Middle frontal gyrus (tissue), 1 donor: Measurements from ENCODE around the gene BCDIN3D.
"Not testable (repeated sequence)": the region's sequence is repeated elsewhere in the genome, so short reads cannot be mapped to it uniquely, and the experiment has no call there.

Experiments
- DNase-seq: peaks from one replicate; pipeline ENCODE4 v3.0.0-alpha.2; 2015; ENCODE audit warnings: low spot score; ENCODE audit errors: extremely low spot score

Gene BCDIN3D, protein sequence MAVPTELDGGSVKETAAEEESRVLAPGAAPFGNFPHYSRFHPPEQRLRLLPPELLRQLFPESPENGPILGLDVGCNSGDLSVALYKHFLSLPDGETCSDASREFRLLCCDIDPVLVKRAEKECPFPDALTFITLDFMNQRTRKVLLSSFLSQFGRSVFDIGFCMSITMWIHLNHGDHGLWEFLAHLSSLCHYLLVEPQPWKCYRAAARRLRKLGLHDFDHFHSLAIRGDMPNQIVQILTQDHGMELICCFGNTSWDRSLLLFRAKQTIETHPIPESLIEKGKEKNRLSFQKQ

DNA sequence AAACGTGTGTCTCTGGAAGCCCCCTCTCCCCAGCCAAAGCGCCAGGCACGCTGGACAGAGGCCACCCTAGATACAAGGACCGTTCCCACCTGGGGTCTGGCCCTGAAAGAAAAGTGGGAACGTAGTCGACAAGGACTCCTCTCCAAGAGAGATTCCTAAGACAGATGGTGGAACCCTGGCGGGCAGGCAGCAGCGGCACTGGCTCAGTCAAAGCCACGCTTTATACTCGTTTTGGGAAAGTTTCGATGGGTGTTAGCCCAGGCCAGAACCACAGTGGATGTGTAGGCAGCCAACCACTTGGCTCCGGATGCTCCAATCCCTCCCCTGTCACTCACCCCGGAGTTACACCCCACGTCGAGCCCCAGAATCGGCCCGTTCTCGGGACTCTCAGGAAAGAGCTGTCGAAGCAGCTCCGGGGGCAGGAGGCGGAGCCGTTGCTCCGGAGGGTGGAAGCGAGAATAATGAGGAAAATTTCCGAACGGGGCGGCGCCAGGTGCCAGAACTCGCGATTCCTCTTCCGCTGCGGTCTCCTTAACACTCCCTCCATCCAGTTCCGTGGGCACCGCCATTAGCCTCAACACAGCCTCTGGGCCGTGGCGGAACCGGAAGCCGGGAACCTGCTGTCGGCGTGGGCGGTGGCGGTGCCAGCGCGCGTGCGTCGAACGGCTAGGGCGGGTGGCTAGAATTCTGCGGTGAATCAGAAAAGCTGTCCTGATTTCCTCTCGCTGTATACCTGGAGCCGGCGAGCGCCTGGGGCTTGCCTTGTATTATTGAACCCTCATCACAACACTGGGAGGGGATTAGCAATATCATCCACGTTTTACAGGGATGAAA, at the start of gene BCDIN3D:
Gene BCDIN3D (minus strand): TSS at position 588 of the 834 bp plus-strand sequence. CDS start 19 bp downstream, at position 569.
- peak; percentile 90 for DNase-seq

DNA sequence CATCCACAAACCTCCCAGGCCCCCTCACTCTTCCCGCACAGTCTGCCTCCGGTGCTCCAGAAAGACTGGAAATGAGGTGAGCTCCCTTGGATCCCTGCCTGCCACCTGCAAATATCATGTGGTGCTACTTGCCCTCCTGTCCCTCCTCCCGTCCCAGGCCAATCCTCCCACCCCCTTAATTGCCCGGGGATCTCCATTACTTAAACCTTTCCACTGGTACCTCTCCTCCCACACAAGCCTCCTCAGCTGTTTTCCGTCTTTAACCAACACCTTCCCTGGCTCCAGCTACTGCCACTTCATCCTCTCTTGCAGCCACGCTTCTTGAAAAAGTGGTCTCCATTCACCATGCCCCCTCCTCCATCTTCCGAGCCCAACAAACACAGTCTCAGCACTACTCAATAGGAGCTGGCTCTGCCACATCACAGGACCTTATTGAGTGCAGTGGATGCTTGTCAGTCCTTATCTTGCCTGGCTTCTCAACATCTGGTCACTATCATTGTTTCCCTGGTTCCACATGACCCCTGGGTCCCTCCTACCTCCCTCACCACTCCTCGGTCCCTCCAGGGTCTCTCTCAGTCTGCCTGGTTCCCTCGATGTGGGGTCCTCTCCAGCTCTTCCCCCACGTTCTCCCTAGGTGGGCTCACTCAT, 49.3 kb upstream of the BCDIN3D start:
- no peak for DNase-seq

DNA sequence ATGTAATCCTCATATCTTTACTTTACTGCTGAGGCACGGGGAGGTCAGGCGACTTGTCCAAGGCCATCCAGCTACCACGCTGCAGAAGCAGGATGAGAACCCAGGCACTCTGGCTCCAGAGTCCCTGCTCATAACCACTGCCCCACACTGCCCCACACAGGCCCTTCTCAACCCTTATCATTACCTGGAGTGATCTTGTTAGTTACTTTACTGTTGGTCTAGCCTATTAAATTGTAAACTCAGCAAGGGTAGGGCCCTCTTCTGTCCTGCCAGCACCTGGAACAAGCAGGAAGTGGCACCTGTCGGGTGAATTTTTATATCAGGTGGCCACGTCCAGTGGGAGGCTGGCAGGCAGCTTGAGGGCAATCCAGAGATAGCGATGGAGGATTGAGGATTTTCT, 48.6 kb upstream of the BCDIN3D start:
- DNase-seq, result no peak

DNA sequence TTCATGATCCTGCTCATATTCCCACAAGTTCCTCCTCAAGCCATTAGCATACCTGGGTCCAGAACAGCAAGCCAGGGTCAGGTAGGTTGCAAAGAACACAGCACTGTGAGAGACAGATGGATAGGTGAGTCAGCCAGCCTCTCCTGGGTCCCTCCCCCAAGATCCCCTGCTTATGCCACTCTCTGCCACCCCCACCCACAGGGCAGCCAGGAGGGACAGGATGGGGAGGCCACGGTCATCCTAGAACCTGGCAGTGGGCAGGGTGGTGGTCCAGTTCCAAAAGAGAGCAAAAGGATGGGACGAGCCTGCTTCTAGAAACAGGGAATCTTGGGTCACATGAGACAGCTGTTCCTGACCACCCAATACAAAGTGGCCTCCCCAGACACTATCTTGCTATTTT, 48.1 kb upstream of the BCDIN3D start:
- no peak for DNase-seq

DNA sequence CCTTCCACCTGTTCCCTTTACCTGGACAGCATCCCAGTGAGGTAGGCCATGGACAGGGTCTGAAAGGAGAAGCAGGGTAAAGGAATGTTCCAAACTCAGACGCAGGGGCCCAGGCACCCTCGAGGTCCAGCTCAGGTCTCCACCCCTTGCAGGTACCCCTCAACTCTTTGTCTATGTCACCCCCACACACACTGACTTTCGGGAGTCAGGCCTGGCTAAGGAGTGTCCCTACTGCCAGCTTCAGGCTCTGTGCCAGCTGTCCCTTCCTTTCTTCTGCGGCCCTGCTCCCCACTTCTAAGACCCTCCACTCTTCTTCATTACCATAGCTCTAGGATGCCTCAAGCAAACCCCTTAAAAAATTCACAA, 47.2 kb upstream of the BCDIN3D start:
- no peak for DNase-seq

DNA sequence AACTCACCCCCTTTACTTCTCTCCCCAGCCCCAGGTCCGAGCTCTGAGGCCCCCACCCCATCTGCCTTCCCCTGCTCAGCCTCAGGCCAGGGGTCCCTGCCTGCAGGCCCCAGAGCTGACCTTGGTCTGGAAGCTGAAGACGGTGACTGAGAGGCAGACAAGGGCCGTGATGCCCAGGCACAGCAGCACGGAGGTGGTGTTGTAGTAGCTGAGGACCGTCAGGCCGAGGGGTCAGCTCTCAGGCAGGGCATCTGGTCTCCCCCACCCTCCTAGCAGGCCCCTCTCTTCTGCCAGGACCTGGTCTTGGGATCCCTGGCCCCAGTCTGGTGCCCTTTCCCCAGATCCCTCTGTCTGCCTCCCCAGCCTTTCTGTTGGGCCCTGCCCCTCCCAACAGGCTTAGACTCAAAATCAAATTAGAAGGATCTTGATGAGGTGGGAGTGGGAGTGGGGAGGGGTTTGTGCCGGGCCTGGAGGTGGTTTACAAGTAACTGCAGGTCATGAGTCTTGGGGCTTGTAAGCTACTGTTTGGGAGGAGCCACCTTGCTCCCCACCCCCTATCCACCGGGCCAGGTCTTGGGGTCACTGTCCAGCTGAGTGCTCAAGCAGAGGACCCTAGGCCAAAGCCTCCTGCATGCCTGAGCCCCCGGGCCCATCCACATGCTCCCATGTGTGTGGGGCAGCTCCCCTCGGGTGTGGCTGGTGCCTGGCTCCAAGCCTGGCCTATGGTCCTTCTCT, 46.6 kb upstream of the BCDIN3D start:
- DNase-seq, result no peak

DNA sequence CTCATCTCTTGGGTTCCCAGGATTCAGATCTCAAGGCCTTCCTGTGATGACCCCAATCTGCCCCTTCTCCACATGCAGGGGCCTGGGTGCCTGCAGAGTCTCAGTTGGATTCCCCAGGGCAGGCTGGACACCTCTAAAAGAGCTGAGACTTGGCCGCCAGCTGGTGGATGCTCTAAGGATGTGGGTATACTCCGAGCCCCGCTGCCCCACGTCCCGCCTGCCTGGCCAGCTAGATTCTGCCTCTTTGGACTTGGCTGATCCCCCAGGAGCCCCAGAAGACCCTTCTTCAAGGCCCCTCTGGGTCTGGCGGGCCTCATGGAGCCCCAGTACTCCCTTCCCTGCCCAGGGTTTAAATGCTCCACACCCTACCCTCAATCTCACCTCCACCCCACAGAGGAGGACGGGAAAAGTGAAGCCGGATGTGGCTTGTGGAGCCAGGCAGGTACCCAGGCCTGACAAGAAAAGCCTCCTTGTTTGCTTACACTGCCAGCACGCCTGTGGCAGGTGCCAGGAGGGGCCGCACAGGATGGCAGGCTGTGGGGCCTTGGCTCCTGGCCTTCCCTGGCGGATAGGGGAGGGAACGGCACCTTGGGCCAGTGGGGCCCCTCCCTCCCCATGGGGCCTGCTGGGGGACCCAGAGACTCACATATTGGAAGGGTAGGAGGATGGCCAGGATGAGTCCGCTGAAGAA, 45.7 kb upstream of the BCDIN3D start:
- DNase-seq, result no peak

DNA sequence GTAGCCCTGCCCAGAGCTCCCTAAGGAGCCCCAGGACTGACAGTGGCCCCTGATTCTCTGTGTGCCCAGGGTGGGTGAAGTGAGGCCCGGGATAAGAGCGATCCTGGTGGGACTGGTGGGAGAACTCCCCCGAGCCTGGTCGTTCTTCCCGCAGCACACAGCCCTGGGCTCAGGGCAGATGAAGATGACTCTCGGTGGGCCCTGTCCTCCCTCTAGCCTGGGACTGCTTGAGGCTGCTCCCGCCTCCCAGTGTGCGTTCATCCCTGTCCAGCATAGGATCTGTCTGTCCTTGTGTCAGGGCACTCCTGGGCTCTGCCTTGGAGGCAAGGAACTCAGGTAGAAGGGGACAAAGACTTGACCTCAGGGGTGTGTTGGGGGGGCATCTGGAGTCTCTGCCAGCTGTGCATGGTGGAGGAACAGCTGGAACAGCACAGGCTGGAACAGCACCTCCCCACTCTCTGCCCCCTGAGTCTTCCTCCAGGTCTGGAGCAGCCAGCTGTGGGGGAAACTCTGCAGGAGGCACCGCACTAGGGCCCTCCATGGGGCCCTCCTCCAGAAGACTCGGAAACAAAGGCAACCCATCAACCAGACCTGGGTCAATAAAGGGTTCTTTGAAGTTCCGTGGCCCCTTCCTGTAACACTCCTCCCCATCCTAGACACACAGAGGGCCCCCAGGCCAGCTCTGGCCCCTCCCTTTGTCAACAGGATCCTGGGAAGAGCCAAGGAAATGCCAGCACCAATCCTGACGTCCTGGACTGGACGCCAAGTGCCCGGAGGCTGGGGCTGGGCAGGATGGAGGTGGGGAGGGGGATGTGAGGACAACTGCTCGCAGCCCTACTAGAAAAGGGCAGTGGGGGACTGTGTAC, 44.9 kb upstream of the BCDIN3D start:
- DNase-seq, result no peak

DNA sequence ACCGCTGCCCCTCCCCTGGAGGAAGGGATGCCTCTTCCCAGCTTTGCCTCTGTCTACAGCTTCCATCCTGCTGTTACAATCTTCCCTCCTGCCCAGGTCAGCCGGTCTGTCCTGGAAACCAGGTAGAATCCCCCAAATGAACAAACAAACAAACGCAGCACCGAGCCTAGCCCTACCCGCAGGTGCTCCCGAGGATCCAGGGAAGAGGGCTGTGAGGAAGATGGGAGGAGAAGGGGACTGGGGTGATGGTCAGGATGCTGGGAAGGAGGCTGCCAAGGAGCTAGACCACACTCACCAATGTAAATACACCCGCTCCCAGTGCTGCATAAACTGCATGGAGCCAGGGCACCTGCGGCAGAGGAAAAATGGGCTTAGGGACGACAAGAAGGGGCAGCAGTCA, 44.2 kb upstream of the BCDIN3D start:
- no peak for DNase-seq

DNA sequence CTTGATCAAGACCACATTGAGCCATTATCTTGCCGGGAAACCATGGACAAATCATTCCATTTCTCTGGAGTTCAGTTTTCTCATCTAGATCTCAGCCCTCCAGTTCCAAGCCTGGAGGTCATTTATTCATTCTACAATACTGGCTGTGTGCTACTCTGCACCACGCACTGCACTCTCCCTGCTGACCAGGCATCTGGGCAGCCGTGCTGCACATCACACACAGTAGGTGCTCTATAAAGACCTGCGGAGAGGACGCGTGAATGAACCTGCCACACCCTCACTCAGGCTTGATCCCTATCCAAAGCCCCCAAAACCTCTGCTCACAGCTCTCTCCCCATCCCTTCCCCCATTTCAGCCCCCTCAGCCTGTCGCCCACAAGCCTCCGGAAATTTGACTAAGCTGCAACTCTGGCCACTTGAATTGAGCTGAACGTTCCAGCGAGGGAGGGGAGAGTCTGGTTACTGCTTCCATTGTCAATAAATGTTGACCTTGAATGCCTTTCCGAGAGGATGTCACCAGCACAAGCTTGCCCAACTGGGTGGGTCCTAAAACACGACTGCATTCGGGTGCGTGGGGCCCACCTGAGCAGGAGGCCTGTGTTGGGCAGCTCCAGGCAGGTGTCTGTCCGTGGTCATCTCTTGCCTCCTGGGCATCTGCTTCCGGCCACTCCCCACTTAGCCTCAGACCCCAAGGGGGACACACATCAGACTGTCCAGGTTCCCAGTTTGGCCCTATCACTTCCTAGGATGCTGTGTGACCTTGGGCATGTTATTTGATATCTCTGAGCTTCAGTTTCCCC, 43.0 kb upstream of the BCDIN3D start:
- no peak for DNase-seq

DNA sequence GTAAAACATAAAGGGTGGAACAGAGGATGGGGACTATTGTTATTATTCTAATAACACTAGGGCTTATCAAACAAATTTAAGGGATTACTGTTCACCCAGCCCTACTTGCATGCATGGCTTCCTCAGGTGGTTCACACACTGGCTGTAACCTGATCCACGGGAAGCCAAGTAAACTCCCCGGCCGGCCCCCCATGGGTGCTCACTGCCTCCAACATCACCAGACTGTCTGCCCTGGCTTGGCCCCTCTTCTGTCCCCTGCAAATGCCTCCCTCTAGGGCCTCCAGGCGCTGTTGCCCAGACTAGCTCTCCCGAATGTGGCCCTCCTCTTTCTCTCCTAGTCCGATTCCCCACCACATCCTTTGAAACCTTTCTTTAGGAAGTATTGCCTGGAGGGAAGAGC, 42.2 kb upstream of the BCDIN3D start:
- no peak for DNase-seq

DNA sequence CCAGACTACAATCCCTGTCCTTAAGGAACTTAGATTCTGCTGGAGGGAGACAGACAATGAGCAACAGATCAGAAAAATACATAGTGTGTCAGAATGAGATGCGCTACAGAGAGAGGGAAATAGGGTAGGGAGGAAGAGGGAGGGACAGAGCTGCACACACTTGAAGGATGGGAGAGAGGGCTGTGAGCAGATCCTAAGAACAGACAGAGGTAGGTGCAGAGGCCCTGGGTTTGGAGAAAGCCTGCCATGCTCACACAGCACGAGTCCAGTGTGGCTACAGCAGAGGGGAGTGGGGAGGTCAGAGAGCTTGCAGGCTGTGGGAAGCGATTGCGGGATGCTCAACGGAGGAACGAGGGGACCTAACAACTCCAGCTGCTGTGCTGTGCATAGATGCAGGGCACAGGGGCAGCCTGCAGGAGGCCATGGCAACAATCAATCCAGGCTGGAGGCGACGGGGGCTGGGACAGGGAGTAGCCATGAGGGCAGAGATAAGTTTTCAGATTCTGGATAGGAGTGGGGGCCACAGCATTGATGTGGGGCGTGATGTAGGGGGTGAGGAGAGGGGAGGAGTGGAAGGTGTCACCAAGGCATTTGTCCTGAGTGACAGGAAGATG, 40.1 kb upstream of the BCDIN3D start:
- no peak for DNase-seq

DNA sequence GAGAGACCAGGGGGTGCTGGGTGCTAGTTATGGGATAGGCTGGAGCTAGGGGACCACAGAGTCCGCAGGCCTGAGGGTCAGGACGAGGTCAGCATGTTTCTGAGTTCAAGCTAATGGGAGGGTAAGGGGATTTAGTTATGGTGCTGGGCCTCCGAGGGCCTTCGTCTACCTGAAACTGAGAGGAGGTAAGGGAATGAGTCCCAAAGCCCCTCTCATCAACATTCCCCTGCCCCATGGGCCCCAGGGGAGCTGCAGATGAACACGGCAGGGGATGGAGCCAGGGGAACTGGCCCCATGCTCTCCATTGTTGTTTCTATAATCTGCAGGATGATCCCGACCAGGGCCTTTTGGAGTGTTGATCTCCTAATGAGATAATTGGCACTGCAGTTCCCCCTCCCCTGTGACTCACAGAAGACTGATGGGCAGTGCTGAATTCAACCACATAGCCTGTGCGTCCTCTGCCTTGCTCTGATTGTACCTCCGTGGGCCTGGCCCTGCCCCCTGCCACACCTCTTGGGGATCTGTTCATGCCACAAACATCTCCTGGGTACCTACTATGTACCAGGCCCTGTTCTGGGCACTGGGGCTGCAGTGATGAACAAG, 39.4 kb upstream of the BCDIN3D start:
- DNase-seq, result no peak

DNA sequence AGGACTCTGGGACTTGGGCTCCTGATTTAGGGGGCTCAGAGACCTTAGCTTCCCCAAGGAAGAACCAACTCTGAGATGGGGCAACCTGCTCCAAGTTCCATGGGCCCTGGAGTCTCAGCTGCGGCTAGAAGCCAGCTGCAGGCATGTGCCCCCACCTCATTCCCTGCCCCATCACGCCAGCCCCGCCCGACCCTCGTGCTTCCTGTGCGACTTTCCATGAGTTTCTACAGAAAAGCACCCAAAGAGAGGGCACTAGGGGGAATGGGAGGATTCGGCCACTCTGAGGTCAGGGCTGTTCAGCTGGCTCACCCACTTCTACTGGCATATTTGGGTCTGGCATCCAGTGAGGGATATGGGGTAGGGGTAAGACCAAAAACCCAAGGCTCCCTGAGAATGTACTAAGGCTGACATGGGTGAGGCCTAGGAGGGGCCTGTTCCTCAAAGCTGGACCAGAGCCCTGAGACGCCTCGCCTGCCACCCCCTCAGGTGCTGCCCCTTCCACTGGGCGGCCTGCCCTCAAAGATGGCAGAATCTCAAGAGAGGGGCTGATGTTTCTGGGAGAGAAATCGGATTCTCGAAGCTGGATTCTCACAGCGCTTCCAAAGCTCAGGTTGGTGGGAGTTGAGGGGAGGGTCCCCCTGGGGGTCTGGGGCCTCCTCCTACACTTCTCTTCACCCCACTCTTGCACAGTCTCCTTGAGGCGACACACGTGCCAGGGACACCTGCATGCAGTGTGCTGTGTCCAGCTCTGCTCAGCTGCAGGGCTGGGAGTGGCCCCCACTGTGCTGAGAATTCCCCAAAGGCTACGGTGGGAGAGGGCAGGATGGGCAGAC, 38.7 kb upstream of the BCDIN3D start:
- no peak for DNase-seq

DNA sequence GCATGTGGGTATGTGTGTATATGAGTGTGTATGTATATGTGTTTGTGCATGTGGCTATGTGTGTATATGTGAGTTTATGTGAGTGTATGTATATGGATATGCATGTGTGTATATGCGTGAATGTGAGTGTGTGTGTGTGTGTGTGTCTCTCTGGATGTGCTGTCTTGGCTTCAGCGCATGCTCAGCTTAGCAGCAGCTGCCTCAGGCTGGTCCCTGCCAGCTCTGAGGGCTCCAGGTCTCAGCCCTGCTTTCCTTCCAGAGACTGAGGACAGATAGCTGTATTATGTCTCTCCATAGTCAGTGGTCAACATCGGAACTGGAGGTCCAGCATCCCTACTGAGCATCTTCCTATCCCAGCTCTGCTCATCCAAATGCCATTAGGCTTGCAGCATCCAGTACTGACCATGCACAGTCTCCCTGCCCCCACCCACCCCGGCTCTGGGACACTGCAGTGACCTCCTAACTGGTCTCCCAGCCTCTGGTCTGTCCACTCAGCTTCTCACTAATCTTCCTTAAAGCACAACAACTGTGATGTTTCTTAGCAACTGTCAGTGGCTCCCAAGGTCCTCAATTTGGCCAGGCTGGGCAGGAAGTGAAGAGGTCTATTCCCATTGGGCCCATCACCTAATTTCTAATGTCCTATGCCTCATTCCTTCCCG, 38.0 kb upstream of the BCDIN3D start:
- no peak for DNase-seq

DNA sequence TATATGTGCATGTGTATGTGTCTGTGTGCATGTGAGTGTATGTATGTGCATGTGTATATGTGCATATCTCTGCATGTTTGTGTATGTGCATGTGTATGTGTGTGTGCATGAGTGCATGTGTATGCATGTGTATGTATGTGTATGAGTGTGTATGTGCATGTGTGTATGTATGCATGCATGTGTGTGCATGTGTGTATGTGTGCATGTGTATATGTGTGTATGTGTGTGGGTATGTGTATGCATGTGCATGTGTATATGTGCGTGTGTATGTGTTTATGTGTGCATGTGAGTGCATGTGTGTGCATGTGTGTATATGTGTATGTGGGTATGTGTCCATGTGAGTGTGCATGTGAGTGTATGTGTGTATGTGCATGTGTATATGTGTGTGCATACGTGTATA, 36.2 kb upstream of the BCDIN3D start:
- DNase-seq, result not testable (repeated sequence)

DNA sequence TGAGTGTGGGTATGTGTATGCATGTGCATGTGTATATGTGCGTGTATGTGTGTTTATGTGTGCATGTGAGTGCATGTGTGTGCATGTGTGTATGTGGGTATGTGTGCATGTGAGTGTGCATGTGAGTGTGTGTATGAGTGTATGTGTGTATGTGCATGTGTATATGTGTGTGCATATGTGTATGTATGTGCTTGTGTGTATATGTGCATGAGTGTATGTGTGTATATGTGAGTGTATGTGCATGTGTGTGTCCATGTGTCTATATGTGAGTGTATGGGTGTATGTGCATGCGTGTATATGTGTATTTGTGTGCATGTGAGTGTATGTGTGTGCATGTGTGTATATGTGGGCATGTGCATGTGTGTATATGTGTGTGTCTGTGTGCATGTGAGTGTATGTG, 35.1 kb upstream of the BCDIN3D start:
- no peak for DNase-seq
